HFFc6 (cell line): ENCODE measurements around the gene TMEM237. TPM values are rescaled to one million over a fixed set of nuclear protein-coding genes. Genes with fewer than 3 reads are reported as not detected.

Experiments
- DNase-seq: peaks from one replicate; pipeline ENCODE4 v3.0.0-alpha.2; 2018
- H3K27ac Mint-ChIP-seq: 2 replicates; pipeline ENCODE4 v1.8.0; 2020; ENCODE audit warnings: mild to moderate bottlenecking, mixed read lengths
- H3K27me3 Mint-ChIP-seq: 2 replicates; pipeline ENCODE4 v1.8.0; 2021; ENCODE audit warnings: mild to moderate bottlenecking, moderate library complexity, mixed read lengths; ENCODE audit not compliant: insufficient read depth
- H3K36me3 Mint-ChIP-seq: 2 replicates; pipeline ENCODE4 v1.8.0; 2021; ENCODE audit warnings: low read depth, mixed read lengths
- H3K4me1 Mint-ChIP-seq: 2 replicates; pipeline ENCODE4 v1.8.0; 2020; ENCODE audit warnings: low read depth, mixed read lengths
- H3K4me3 Mint-ChIP-seq: 2 replicates; pipeline ENCODE4 v1.8.0; 2020; ENCODE audit warnings: mild to moderate bottlenecking, moderate library complexity, mixed read lengths
- H3K9me3 Mint-ChIP-seq: 2 replicates; pipeline ENCODE4 v1.8.0; 2020; ENCODE audit warnings: mild to moderate bottlenecking, mixed read lengths
- total RNA-seq, 6 experiments: library from RNA; stranded (reverse); fragmentation: NEBNext Ultra II Directional; extraction: Animal tissue kit (Norgen Biotek cat#: 25700); gene quantifications; 2 replicates in 1 of 6; 3 replicates in 5 of 6; pipeline ENCODE4 v1.2.3, GENCODE V29; 2021
- TF ChIP-seq, protein P1 (sequence below): fragments of 200-600 bp; sonication (generic); IDR thresholded peaks from 2 replicates; pipeline ENCODE4 v1.5.0; 2021; ENCODE audit warnings: antibody characterized with exemption, mild to moderate bottlenecking

The TMEM237 gene
- total RNA-seq, 6 experiments from 2014 or later, result 76.2 to 96.5 (median 83.3) TPM

GRCh38 chr2:201580486-201580885 is 62.8 kb downstream of the TMEM237 start:
- TF ChIP-seq, protein P1, sequence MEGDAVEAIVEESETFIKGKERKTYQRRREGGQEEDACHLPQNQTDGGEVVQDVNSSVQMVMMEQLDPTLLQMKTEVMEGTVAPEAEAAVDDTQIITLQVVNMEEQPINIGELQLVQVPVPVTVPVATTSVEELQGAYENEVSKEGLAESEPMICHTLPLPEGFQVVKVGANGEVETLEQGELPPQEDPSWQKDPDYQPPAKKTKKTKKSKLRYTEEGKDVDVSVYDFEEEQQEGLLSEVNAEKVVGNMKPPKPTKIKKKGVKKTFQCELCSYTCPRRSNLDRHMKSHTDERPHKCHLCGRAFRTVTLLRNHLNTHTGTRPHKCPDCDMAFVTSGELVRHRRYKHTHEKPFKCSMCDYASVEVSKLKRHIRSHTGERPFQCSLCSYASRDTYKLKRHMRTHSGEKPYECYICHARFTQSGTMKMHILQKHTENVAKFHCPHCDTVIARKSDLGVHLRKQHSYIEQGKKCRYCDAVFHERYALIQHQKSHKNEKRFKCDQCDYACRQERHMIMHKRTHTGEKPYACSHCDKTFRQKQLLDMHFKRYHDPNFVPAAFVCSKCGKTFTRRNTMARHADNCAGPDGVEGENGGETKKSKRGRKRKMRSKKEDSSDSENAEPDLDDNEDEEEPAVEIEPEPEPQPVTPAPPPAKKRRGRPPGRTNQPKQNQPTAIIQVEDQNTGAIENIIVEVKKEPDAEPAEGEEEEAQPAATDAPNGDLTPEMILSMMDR, result 0 out of 2 replicates have a peak, but pooled peaks have one; percentile 8
- Mint-ChIP-seq H3K27ac (peak overlapping the region; percentile 55), H3K4me3 (no peak overlapping the region; the same call in 1 of the 2 replicates), H3K9me3 (no peaks in the 10 kb centered on the region), H3K36me3 (no peaks in the 10 kb centered on the region), H3K27me3 (no peaks in the 10 kb centered on the region), H3K4me1 (peaks cover 21% of the 10 kb centered on the region)
- peak; percentile 64 for DNase-seq

DNA sequence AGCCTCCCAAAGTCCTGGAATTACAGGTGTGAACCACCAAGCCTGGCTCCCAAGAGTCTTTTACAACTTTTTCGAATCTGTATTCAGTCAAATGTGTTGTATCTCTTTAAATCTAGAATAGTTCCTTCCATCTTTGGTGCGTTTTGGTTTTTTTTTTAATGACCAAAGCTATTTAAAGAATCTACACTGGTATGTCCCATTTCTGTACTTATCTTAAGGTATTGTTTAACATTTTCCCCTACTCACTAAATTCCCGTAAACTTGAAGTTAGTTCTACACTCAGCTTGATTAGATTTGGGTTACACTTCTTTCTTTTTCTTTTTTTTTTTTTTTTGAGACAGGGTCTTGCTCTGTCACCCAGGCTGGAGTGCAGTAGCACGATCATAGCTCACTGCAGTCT is 63.8 kb downstream of the TMEM237 start:
- H3K4me3 Mint-ChIP-seq, result peak overlapping the region; percentile 31; the same call in 1 of the 2 replicates
- no peak for DNase-seq
- TF ChIP-seq, protein P1, result no peak
- H3K36me3 Mint-ChIP-seq, result no peaks in the 10 kb centered on the region
- no peaks in the 10 kb centered on the region for H3K9me3 Mint-ChIP-seq
- no peaks in the 10 kb centered on the region for H3K27me3 Mint-ChIP-seq
- peak overlapping the region; percentile 18; the same call in 1 of the 2 replicates for H3K27ac Mint-ChIP-seq
- H3K4me1 Mint-ChIP-seq, result peaks cover 21% of the 10 kb centered on the region

GRCh38 chr2:201575971-201576370 is 67.3 kb downstream of the TMEM237 start:
- Mint-ChIP-seq H3K27me3 (no peaks in the 10 kb centered on the region), H3K36me3 (no peaks in the 10 kb centered on the region), H3K4me3 (no peak overlapping the region), H3K27ac (no peak overlapping the region), H3K4me1 (peaks cover 19% of the 10 kb centered on the region), H3K9me3 (no peaks in the 10 kb centered on the region)
- no peak for DNase-seq
- TF ChIP-seq, protein P1, result no peak

GRCh38 chr2:201574766-201575165 is 68.5 kb downstream of the TMEM237 start:
- H3K4me3 Mint-ChIP-seq, result no peak overlapping the region
- TF ChIP-seq, protein P1, result no peak
- no peaks in the 10 kb centered on the region for H3K36me3 Mint-ChIP-seq
- no peaks in the 10 kb centered on the region for H3K9me3 Mint-ChIP-seq
- no peaks in the 10 kb centered on the region for H3K27me3 Mint-ChIP-seq
- peaks cover 7% of the 10 kb centered on the region for H3K4me1 Mint-ChIP-seq
- no peak overlapping the region for H3K27ac Mint-ChIP-seq
- DNase-seq, result no peak

GRCh38 chr2:201572846-201573508 is 70.3 kb downstream of the TMEM237 start:
- H3K9me3 Mint-ChIP-seq, result no peaks in the 10 kb centered on the region
- H3K36me3 Mint-ChIP-seq, result no peaks in the 10 kb centered on the region
- TF ChIP-seq, protein P1, result no peak
- H3K27ac Mint-ChIP-seq, result no peak overlapping the region
- no peaks in the 10 kb centered on the region for H3K4me1 Mint-ChIP-seq
- H3K27me3 Mint-ChIP-seq, result no peaks in the 10 kb centered on the region
- H3K4me3 Mint-ChIP-seq, result no peak overlapping the region
- no peak for DNase-seq

Other genes with a start within 250 kb of the TMEM237 start
- gene TRAK2, start 192.0 kb downstream of the TMEM237 start, total RNA-seq, result 10 to 100 TPM; 43.2 to 55.8 (median 54.0) TPM
- gene STRADB, start 191.8 kb downstream of the TMEM237 start, total RNA-seq, result 10 to 100 TPM; 37.7 to 51.0 (median 43.5) TPM
- gene MPP4, start 55.1 kb upstream of the TMEM237 start, total RNA-seq, result 1 to 10 TPM; 2.7 to 6.7 (median 3.7) TPM
- gene ALS2, start 137.4 kb upstream of the TMEM237 start, total RNA-seq, result 10 to 100 TPM; 44.8 to 54.0 (median 46.4) TPM
- gene CDK15, start 163.0 kb upstream of the TMEM237 start, total RNA-seq, result 10 to 100 TPM; 21.7 to 59.8 (median 49.4) TPM